GM12878 (cell line): ENCODE data around the gene P4HA2. TPM values are rescaled to one million over a fixed set of nuclear protein-coding genes. Genes with fewer than 3 reads are reported as not detected.

Experiments used
- BHLHE40 ChIP-seq, 2 experiments: fragments of 450-650 bp in 1 of 2; IDR thresholded peaks; 2 replicates each; pipeline ENCODE4 v1.6.1; 2011 to 2017; ENCODE audit warnings: low read depth in 2 of 2, borderline replicate concordance in 1 of 2, improper control_type of control experiment in 1 of 2, low read length in 1 of 2, mild to moderate bottlenecking in 1 of 2
- BRCA1 ChIP-seq: IDR thresholded peaks from 2 replicates; pipeline ENCODE4 v1.6.1; 2011; ENCODE audit warnings: low read depth, low read length, improper control_type of control experiment
- CREM ChIP-seq: IDR thresholded peaks from 2 replicates; pipeline ENCODE4 v1.6.1; 2014; ENCODE audit warnings: antibody characterized with exemption, low read depth
- HDAC2 ChIP-seq: fragments of 200-600 bp; sonication (generic); IDR thresholded peaks from 2 replicates; pipeline ENCODE4 v1.6.1; 2017
- HDGF ChIP-seq: fragments of 450-650 bp; IDR thresholded peaks from 2 replicates; pipeline ENCODE4 v1.6.1; 2016; ENCODE audit warnings: antibody characterized with exemption
- JUNB ChIP-seq: IDR thresholded peaks from 2 replicates; pipeline ENCODE4 v1.6.1; 2016; ENCODE audit warnings: antibody characterized with exemption, mild to moderate bottlenecking
- KLF5 ChIP-seq: fragments of 450-650 bp; IDR thresholded peaks from 2 replicates; pipeline ENCODE4 v1.6.1; 2014; ENCODE audit warnings: mild to moderate bottlenecking; ENCODE audit not compliant: partially characterized antibody
- MEF2A ChIP-seq: IDR thresholded peaks from 2 replicates; pipeline ENCODE4 v1.6.1; 2011; ENCODE audit warnings: low read depth, mild to moderate bottlenecking, low read length, moderate library complexity; ENCODE audit not compliant: insufficient read depth
- PAX5 ChIP-seq: IDR thresholded peaks from 2 replicates; pipeline ENCODE4 v1.6.1; 2011; ENCODE audit warnings: low read depth, low read length, borderline replicate concordance
- SMC3 ChIP-seq: IDR thresholded peaks from 2 replicates; pipeline ENCODE4 v1.6.1; 2011; ENCODE audit warnings: low read length, improper control_type of control experiment, borderline replicate concordance
- WRNIP1 ChIP-seq: IDR thresholded peaks from 2 replicates; pipeline ENCODE4 v1.6.1; 2011; ENCODE audit warnings: low read depth, low read length, improper control_type of control experiment, borderline replicate concordance
- polyA plus RNA-seq, 11 experiments: library from polyadenylated mRNA; depleted of rRNA in 4 of 11; unstranded in 6 of 11; stranded (reverse) in 5 of 11; fragments of >200 nt; fragmentation: Nextera tagmentation in 4 of 11; fragmentation: Illumina TruSeq in 1 of 11; extraction: Ambion mirVana in 4 of 11; extraction: Trizol in 1 of 11; gene quantifications; 1 replicate in 1 of 11; 2 replicates in 10 of 11; pipeline versions ENCODE4 v1.2.1 to v1.2.3, GENCODE V29; 2011 to 2016; ENCODE audit warnings: inconsistent platforms in 2 of 11, missing spikeins in 2 of 11, low read depth in 1 of 11
- total RNA-seq, 4 experiments: library from RNA; depleted of rRNA in 3 of 4; stranded (reverse); fragments of >200 nt in 3 of 4; fragmentation: Illumina TruSeq in 1 of 4; extraction: Trizol in 1 of 4; gene quantifications; 2 replicates each; pipeline versions ENCODE4 v1.2.1 to v1.2.3, GENCODE V29; 2013 to 2021
- TF ChIP-seq, protein P1 (sequence below): fragments of 450-650 bp; IDR thresholded peaks from 2 replicates; pipeline ENCODE4 v1.6.1; 2018; ENCODE audit warnings: mild to moderate bottlenecking, low read depth, moderate library complexity; ENCODE audit not compliant: partially characterized antibody
- TF ChIP-seq, protein P2 (sequence below): fragments of 450-650 bp; IDR thresholded peaks from 2 replicates; pipeline ENCODE4 v1.6.1; 2017; ENCODE audit warnings: mild to moderate bottlenecking, moderate library complexity
- TF ChIP-seq, protein P3 (sequence below): fragments of 150-350 bp; IDR thresholded peaks from 2 replicates; pipeline ENCODE4 v1.6.1; 2014; ENCODE audit warnings: mild to moderate bottlenecking, low read depth, low read length
- TF ChIP-seq, protein P4 (sequence below): fragments of 450-650 bp; IDR thresholded peaks from 2 replicates; pipeline ENCODE4 v1.6.1; 2017; ENCODE audit warnings: mild to moderate bottlenecking

The P4HA2 gene
- total and polyA plus RNA-seq, 10 of the 15 experiments (the other 5 are each of a cell fraction or from before 2014, with no cell fraction given) = 4.7 to 10.9 (median 7.5) TPM

DNA sequence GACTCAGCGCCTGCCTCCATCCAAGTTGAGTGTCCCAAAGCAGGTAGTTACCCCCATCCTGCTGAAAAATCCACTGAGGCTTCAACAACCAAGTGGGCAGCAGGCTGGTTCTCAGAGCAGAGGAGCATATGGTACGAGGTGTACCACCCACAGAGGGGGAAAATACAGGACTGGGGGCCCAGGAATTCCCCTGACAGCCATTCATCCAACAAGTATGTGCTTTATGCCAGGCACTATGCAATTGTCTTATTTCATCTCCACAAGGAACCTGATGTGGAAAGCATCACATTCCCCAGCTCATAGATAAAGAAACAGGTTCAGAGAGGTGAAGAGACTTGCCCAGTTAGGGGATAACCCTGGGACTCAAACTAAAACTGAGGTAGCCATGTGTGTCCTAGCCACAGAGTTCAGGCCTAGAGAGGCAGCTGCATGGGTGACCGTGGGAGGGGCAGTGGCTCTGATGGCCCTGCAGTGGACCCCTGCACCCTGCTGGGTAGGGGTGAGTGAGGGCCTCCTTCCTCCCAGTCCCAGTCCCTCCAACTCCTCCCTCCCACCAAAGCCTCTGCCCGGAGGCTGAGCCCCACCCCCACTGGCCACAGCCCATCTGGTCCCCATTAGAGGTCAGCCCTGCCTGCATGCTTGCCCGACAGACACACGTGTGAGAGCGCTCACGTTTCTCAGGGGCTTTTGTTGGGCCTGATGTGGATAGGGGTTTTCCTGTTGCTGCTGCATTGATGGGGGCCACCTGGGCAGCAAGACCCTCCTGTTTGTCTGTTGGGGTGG, 41.3 kb upstream of the P4HA2 start (continued):
- TF ChIP-seq, protein P1, sequence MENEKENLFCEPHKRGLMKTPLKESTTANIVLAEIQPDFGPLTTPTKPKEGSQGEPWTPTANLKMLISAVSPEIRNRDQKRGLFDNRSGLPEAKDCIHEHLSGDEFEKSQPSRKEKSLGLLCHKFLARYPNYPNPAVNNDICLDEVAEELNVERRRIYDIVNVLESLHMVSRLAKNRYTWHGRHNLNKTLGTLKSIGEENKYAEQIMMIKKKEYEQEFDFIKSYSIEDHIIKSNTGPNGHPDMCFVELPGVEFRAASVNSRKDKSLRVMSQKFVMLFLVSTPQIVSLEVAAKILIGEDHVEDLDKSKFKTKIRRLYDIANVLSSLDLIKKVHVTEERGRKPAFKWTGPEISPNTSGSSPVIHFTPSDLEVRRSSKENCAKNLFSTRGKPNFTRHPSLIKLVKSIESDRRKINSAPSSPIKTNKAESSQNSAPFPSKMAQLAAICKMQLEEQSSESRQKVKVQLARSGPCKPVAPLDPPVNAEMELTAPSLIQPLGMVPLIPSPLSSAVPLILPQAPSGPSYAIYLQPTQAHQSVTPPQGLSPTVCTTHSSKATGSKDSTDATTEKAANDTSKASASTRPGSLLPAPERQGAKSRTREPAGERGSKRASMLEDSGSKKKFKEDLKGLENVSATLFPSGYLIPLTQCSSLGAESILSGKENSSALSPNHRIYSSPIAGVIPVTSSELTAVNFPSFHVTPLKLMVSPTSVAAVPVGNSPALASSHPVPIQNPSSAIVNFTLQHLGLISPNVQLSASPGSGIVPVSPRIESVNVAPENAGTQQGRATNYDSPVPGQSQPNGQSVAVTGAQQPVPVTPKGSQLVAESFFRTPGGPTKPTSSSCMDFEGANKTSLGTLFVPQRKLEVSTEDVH = no peak
- peak; percentile 72 for TF ChIP-seq JUNB
- peak; percentile 29 for TF ChIP-seq KLF5
- TF ChIP-seq WRNIP1 = no peak
- no peak for TF ChIP-seq SMC3
- no peak for TF ChIP-seq HDAC2
- TF ChIP-seq PAX5 = peak; percentile 94
- TF ChIP-seq, protein P2, sequence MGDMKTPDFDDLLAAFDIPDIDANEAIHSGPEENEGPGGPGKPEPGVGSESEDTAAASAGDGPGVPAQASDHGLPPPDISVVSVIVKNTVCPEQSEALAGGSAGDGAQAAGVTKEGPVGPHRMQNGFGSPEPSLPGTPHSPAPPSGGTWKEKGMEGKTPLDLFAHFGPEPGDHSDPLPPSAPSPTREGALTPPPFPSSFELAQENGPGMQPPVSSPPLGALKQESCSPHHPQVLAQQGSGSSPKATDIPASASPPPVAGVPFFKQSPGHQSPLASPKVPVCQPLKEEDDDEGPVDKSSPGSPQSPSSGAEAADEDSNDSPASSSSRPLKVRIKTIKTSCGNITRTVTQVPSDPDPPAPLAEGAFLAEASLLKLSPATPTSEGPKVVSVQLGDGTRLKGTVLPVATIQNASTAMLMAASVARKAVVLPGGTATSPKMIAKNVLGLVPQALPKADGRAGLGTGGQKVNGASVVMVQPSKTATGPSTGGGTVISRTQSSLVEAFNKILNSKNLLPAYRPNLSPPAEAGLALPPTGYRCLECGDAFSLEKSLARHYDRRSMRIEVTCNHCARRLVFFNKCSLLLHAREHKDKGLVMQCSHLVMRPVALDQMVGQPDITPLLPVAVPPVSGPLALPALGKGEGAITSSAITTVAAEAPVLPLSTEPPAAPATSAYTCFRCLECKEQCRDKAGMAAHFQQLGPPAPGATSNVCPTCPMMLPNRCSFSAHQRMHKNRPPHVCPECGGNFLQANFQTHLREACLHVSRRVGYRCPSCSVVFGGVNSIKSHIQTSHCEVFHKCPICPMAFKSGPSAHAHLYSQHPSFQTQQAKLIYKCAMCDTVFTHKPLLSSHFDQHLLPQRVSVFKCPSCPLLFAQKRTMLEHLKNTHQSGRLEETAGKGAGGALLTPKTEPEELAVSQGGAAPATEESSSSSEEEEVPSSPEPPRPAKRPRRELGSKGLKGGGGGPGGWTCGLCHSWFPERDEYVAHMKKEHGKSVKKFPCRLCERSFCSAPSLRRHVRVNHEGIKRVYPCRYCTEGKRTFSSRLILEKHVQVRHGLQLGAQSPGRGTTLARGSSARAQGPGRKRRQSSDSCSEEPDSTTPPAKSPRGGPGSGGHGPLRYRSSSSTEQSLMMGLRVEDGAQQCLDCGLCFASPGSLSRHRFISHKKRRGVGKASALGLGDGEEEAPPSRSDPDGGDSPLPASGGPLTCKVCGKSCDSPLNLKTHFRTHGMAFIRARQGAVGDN = peak; percentile 90; the same call in 1 of the 2 replicates
- TF ChIP-seq HDGF = peak; percentile 62; the same call in 1 of the 2 replicates
- no peak for TF ChIP-seq MEF2A
- TF ChIP-seq, protein P3, sequence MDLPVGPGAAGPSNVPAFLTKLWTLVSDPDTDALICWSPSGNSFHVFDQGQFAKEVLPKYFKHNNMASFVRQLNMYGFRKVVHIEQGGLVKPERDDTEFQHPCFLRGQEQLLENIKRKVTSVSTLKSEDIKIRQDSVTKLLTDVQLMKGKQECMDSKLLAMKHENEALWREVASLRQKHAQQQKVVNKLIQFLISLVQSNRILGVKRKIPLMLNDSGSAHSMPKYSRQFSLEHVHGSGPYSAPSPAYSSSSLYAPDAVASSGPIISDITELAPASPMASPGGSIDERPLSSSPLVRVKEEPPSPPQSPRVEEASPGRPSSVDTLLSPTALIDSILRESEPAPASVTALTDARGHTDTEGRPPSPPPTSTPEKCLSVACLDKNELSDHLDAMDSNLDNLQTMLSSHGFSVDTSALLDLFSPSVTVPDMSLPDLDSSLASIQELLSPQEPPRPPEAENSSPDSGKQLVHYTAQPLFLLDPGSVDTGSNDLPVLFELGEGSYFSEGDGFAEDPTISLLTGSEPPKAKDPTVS = no peak
- TF ChIP-seq, protein P4, sequence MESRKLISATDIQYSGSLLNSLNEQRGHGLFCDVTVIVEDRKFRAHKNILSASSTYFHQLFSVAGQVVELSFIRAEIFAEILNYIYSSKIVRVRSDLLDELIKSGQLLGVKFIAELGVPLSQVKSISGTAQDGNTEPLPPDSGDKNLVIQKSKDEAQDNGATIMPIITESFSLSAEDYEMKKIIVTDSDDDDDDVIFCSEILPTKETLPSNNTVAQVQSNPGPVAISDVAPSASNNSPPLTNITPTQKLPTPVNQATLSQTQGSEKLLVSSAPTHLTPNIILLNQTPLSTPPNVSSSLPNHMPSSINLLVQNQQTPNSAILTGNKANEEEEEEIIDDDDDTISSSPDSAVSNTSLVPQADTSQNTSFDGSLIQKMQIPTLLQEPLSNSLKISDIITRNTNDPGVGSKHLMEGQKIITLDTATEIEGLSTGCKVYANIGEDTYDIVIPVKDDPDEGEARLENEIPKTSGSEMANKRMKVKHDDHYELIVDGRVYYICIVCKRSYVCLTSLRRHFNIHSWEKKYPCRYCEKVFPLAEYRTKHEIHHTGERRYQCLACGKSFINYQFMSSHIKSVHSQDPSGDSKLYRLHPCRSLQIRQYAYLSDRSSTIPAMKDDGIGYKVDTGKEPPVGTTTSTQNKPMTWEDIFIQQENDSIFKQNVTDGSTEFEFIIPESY = no peak
- no peak for TF ChIP-seq BRCA1
- TF ChIP-seq BHLHE40 (IDR thresholded peaks at IDR 0.05; ENCODE audit: borderline replicate concordance in 1 of 2, low read depth in 2 of 2, low read length in 1 of 2) = peak; percentile 97 to 99
- no peak for TF ChIP-seq CREM
